K562 (cell line): ENCODE measurements around the gene NCOA4. TPM values are rescaled to one million over a fixed set of nuclear protein-coding genes. Genes with fewer than 3 reads are reported as not detected.

ENCODE experiments used
- ATAC-seq: fragments of 200-7000 bp; cut with Tn5 transposase; 3 replicates; pipeline ENCODE4 v1.9.1; 2020; ENCODE audit warnings: moderate library complexity
- BruUV-seq: library from RNA; stranded (reverse); fragments of 400-500 nt; replicated peaks from 2 replicates; lab custom pipeline; 2021; lab: Mats Ljungman, UMichigan
- CTCF ChIA-PET: fragments of 300-600 bp; formaldehyde crosslinking; extraction: SDS; loops from one replicate; lab custom pipeline; 2021; ENCODE audit warnings: low intra/inter-chr PET ratio; lab: Yijun Ruan, JAX
- POLR2A ChIA-PET: fragments of 300-600, 350-650 bp; sonication (Branson Sonifier 250); formaldehyde crosslinking; extraction: SDS; loops from one replicate; lab custom pipeline; 2021; ENCODE audit warnings: antibody characterized with exemption, inconsistent platforms; lab: Yijun Ruan, JAX
- DNase-seq, 4 experiments: peaks; one replicate each; pipeline versions ENCODE4 v3.0.0 to v3.0.0-alpha.2; 2011 to 2018; ENCODE audit warnings: low spot score in 3 of 4, mixed read lengths in 3 of 4; ENCODE audit errors: extremely low read depth in 1 of 4
- FAIRE-seq: peaks from 2 replicates; lab custom pipeline; 2011; peaks lifted over from hg19 to GRCh38; lab: Jason Lieb, UNC
- H2AFZ ChIP-seq: 2 replicates; pipeline ENCODE4 v1.6.0; 2011; ENCODE audit warnings: low read depth, low read length, control low read depth, inconsistent platforms
- H3K27ac ChIP-seq: fragments of 200-600 bp; 3 replicates; pipeline ENCODE4 v1.8.0; 2011; ENCODE audit warnings: low read depth, mild to moderate bottlenecking, control low read depth, inconsistent platforms, low read length, moderate library complexity, mixed read lengths; ENCODE audit errors: extremely low read depth
- H3K27me3 ChIP-seq, 2 experiments: fragments of 300-600 bp in 1 of 2; 2 replicates in 1 of 2; 3 replicates in 1 of 2; pipeline versions ENCODE4 v1.6.0 to v1.8.0; 2011; ENCODE audit warnings: inconsistent platforms in 2 of 2, low read length in 2 of 2, mild to moderate bottlenecking in 1 of 2, mixed read lengths in 1 of 2, moderate library complexity in 1 of 2; ENCODE audit not compliant: control insufficient read depth in 2 of 2, insufficient read depth in 2 of 2
- H3K36me3 ChIP-seq: fragments of 300-600 bp; 3 replicates; pipeline ENCODE4 v1.8.0; 2011; ENCODE audit warnings: mild to moderate bottlenecking, low read length, inconsistent platforms; ENCODE audit not compliant: control insufficient read depth, insufficient read depth
- H3K4me1 ChIP-seq, 2 experiments: fragments of 200-600 bp in 1 of 2; replicated peaks in 1 of 2; 2 replicates in 1 of 2; 3 replicates in 1 of 2; pipeline versions ENCODE4 v1.5.1 to v1.8.0; 2011; ENCODE audit warnings: inconsistent platforms in 2 of 2, low read length in 2 of 2, mild to moderate bottlenecking in 1 of 2, mixed read lengths in 1 of 2, moderate library complexity in 1 of 2; ENCODE audit not compliant: control insufficient read depth in 2 of 2, insufficient read depth in 2 of 2
- H3K4me2 ChIP-seq: 2 replicates; pipeline ENCODE4 v1.6.1; 2011; ENCODE audit warnings: low read length, control low read depth, inconsistent platforms, mixed read lengths; ENCODE audit not compliant: insufficient read depth
- H3K4me3 ChIP-seq: fragments of 200-600 bp; sonication (generic), shearing (Covaris generic); 2 replicates; pipeline ENCODE4 v1.5.1; 2016; ENCODE audit warnings: control low read depth, inconsistent platforms
- H3K79me2 ChIP-seq: fragments of 200-600 bp; 3 replicates; pipeline ENCODE4 v1.8.0; 2011; ENCODE audit warnings: low read length, inconsistent platforms; ENCODE audit not compliant: control insufficient read depth, insufficient read depth
- H3K9ac ChIP-seq, 2 experiments: 2 replicates each; pipeline versions ENCODE4 v1.6.0 to v1.6.1; 2011; ENCODE audit warnings: low read depth in 2 of 2, low read length in 2 of 2, control low read depth in 1 of 2, inconsistent platforms in 1 of 2, mild to moderate bottlenecking in 1 of 2, mixed read lengths in 1 of 2; ENCODE audit not compliant: insufficient read depth in 1 of 2
- H3K9me1 ChIP-seq: one replicate; pipeline ENCODE4 v1.6.0; 2011; ENCODE audit warnings: inconsistent platforms, mild to moderate bottlenecking, low read length, moderate library complexity; ENCODE audit not compliant: control insufficient read depth, insufficient read depth
- H3K9me3 ChIP-seq: replicated peaks from 2 replicates; pipeline ENCODE4 v1.5.1; 2011; ENCODE audit warnings: low read depth, low read length, inconsistent platforms; ENCODE audit not compliant: control insufficient read depth, insufficient read depth
- H4K20me1 ChIP-seq: replicated peaks from 2 replicates; pipeline ENCODE4 v1.6.1; 2011; ENCODE audit warnings: low read length, inconsistent platforms, mixed read lengths; ENCODE audit not compliant: control insufficient read depth, insufficient read depth
- TRIM24 ChIP-seq, 2 experiments: fragments of 450-650 bp; IDR thresholded peaks; 2 replicates each; pipeline ENCODE4 v1.6.1; 2016
- ZBTB40 ChIP-seq, 2 experiments: fragments of 450-650 bp in 1 of 2; sonication (generic) in 1 of 2; formaldehyde crosslinking in 1 of 2; IDR thresholded peaks; 2 replicates each; pipeline versions ENCODE4 v1.7.1 to v1.9.0; 2016 to 2022; ENCODE audit warnings: inconsistent platforms in 1 of 2, mild to moderate bottlenecking in 1 of 2, missing genetic modification reagents in 1 of 2
- WGBS: fragments of 100-300 bp; shearing (Covaris generic); methylation state at CpG from one replicate; pipeline ENCODE4 v1.1.6; 2016; ENCODE audit warnings: low coverage, mixed read lengths; ENCODE audit not compliant: insufficient coverage; ENCODE audit errors: missing lambda C conversion rate; 5-methylcytosine and 5-hydroxymethylcytosine counted together
- in situ Hi-C: fragments of 300-500 bp; cut with MboI; formaldehyde crosslinking; loops from 4 replicates; pipeline ENCODE4 v1.15.0; 2018; ENCODE audit warnings: inconsistent platforms, mixed read lengths
- intact Hi-C: fragments of 100-400 bp; cut with micrococcal nuclease; formaldehyde crosslinking; loops from 2 replicates; pipeline ENCODE4 v1.14.2; 2022
- polyA plus RNA-seq, 8 experiments: library from polyadenylated mRNA; depleted of rRNA in 4 of 8; stranded (reverse) in 5 of 8; unstranded in 3 of 8; fragments of >200 nt; fragmentation: Nextera tagmentation in 2 of 8; fragmentation: Illumina TruSeq in 1 of 8; extraction: Ambion mirVana in 2 of 8; extraction: Trizol in 1 of 8; gene quantifications; 2 replicates each; pipeline versions ENCODE4 v1.2.1 to v1.2.3, GENCODE V29; 2011 to 2014; ENCODE audit warnings: inconsistent platforms in 1 of 8, missing spikeins in 1 of 8
- total RNA-seq, 7 experiments: library from RNA; depleted of rRNA in 6 of 7; stranded (reverse); fragments of >200 nt in 6 of 7; fragmentation: Illumina TruSeq in 2 of 7; extraction: Trizol in 2 of 7; gene quantifications; 2 replicates each; pipeline versions ENCODE4 v1.2.1 to v1.2.3, GENCODE V29; 2011 to 2021; ENCODE audit warnings: low replicate concordance in 1 of 7

The NCOA4 gene
- total and polyA plus RNA-seq, 9 of the 15 experiments (the other 6 are each of a cell fraction or from before 2014, with no cell fraction given): 89.8 to 283 (median 181) TPM

- CTCF ChIA-PET: no interaction called here
- TSS peak; percentile 1 for BruUV-seq
- Histone ChIP-seq H4K20me1 (no peaks in the 10 kb centered on the region), H3K9ac (no peak overlapping the region), H3K79me2 (peaks cover 40% of the 10 kb centered on the region), H2AFZ (no peak overlapping the region), H3K9me3 (0 out of 2 replicates have a peak, but pooled peaks cover 2% of the 10 kb centered on the region), H3K4me3 (no peak overlapping the region), H3K4me1 (peaks cover 16 to 36% of the 10 kb centered on the region in 2 experiments; a peak in 4 of 5 replicates), H3K36me3 (peaks cover 71% of the 10 kb centered on the region), H3K27me3 (no peaks in the 10 kb centered on the region), H3K4me2 (no peak overlapping the region), H3K27ac (peak overlapping the region; percentile 19; the same call in 1 of the 3 replicates), H3K9me1 (no peaks in the 10 kb centered on the region)
- intact Hi-C loops (no loop called here), in situ Hi-C loops (loop anchor here (5.0 kb wide), 1 partner anchor 131 kb away; no protein-coding TSS in a partner anchor)
- FAIRE-seq: no peak
- POLR2A ChIA-PET: interaction anchor here (0.9 kb wide), 1 partner anchor 66 kb away, joined by 3 read pairs; no protein-coding TSS in a partner anchor
- 74% methylated on average over 5 of the region's 5 CpGs for WGBS
- DNase-seq: peak in 1 of 4 experiments; percentile 4
- TF ChIP-seq ZBTB40 (IDR thresholded peaks at IDR 0.05) (0 out of 2 replicates have a peak, but pooled peaks have one; percentile 7), ZBTB40 (CRISPR knock-in tag; IDR thresholded peaks at IDR 0.05) (no peak), TRIM24 (IDR thresholded peaks at IDR 0.05) (no peak)
- no peak for ATAC-seq
Measured at GRCh38 chr10:45997994-45998763, 32.2 kb downstream of the NCOA4 start.
